PC-3 (cell line): ENCODE results near the gene NOSIP.

Experiments
- EZH2 ChIP-seq: fragments of 300-600 bp; sonication (generic); IDR thresholded peaks from one replicate; pipeline ENCODE4 v1.6.1; 2017; ENCODE audit warnings: antibody characterized with exemption, mild to moderate bottlenecking, low read length; ENCODE audit not compliant: unreplicated experiment
- EZH2phosphoT487 ChIP-seq: fragments of 300-600 bp; sonication (generic); IDR thresholded peaks from 2 replicates; pipeline ENCODE4 v1.6.1; 2018; ENCODE audit warnings: mild to moderate bottlenecking, antibody characterized with exemption, low read length, borderline replicate concordance
- TF ChIP-seq, protein P1 (sequence below): fragments of 300-600 bp; sonication (generic); conservative IDR thresholded peaks from 2 replicates; pipeline ENCODE4 v1.5.1; 2017; ENCODE audit warnings: antibody characterized with exemption, low read depth, mild to moderate bottlenecking, low read length

DNA sequence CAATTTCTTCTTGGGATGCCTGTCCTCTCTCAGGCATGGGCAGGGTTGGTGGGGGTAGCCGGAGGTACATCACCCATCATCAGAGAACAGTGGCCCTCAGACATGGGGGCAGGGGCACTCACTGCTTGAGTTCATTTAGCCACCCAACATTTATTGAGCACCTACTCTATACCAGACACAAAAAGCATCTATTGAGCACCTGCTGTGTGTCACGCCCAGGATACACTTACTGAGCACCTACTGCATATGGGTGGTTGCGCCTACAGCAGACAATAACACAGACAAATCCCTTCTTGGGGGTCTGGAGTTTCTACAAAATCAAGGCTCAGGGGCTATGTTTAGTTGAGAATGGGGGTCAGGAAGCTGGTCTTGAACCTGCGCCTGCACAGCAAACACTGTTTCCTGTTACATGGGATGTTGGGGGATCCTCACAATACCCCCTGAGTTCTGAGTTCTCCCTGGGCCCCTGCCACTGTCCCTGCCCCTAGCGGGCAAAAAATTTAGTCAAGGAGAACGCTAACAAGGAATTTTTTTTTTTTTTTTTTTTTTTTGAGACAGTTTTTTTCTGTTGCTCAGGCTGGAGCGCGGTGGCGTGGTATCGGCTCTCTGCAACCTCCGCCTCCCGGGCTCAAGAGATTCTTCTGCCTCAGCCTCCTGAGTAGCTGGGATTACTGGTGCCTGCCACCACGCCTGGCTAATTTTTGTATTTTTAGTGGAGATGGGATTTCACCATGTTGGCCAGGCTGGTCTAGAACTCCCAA is 41.0 kb downstream of the NOSIP start:
- TF ChIP-seq, protein P1, sequence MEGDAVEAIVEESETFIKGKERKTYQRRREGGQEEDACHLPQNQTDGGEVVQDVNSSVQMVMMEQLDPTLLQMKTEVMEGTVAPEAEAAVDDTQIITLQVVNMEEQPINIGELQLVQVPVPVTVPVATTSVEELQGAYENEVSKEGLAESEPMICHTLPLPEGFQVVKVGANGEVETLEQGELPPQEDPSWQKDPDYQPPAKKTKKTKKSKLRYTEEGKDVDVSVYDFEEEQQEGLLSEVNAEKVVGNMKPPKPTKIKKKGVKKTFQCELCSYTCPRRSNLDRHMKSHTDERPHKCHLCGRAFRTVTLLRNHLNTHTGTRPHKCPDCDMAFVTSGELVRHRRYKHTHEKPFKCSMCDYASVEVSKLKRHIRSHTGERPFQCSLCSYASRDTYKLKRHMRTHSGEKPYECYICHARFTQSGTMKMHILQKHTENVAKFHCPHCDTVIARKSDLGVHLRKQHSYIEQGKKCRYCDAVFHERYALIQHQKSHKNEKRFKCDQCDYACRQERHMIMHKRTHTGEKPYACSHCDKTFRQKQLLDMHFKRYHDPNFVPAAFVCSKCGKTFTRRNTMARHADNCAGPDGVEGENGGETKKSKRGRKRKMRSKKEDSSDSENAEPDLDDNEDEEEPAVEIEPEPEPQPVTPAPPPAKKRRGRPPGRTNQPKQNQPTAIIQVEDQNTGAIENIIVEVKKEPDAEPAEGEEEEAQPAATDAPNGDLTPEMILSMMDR: no peak
- no peak for TF ChIP-seq EZH2
- no peak for TF ChIP-seq EZH2phosphoT487
